ENCODE results near the gene NMT1. TPM values are rescaled to one million over a fixed set of nuclear protein-coding genes. Genes with fewer than 3 reads are reported as not detected.

NMT1 gene
- total and polyA plus RNA-seq, 2 donors from 2014 or later = 72.3 to 98.5 TPM

DNA sequence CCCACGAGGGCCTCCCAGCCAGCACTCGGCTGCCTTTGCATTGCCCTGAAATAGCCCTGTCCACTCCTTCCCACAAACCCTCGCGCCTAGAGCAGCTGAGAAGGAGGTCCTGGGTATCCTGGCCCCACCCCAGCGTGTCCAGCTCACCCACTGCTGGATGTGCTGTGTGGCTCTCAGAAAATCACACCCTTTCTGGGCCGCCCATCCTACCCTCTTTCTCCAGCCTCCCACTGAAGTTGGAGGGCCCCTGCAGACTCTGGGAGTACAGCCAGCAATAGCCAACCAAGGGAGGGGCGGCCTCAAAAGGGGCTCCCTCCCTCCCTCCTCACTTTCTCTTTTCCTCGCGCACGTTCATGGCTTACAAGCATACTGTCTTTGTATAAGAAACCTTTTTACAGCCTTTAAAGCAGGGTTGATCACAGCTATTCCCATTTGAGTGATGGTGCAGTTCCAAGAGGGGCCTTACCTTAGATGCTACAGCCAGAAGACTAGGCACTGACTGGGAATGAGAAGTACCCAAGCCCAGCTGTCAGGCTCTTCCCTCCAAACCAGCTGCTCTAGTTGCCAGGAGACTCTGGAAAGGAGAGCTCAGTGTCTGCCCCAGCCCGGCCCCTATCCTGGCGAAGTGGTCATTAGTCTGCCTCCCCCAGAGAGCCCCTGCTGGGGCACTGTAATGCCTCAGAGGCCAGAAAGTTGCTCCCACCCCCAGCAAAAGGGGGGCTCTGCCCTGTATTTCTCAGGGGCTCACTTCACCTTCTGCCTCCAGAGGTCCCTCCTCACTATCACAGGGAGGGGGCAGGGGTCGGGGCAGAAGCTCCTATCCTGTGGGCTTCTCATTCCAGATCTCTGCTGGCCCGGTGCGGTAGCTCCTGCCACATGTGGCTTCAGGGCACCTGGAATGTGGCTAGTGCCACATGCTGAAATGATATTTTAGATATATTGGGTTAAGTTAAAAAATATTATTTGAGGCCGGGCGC lies 47.8 kb upstream of the NMT1 start:
- Histone ChIP-seq H3K9me3 (ENCODE audit: control insufficient read depth in 2 of 3, insufficient read depth in 1 of 3, low read length in 3 of 3) (no peaks in the 10 kb centered on the region), H3K9ac (ENCODE audit: low read length in 3 of 3) (no peak overlapping the region), H3K36me3 (ENCODE audit: control insufficient read depth in 2 of 3, insufficient read depth in 3 of 3, low read length in 3 of 3) (no peaks in the 10 kb centered on the region), H3K4me3 (ENCODE audit: low read length in 3 of 3) (no peak overlapping the region), H3K4me1 (ENCODE audit: control insufficient read depth in 2 of 3, insufficient read depth in 2 of 3, low read depth in 1 of 3, low read length in 3 of 3) (no peaks in the 10 kb centered on the region), H3K27ac (ENCODE audit: low read depth in 2 of 2, low read length in 2 of 2) (no peak overlapping the region), H3K27me3 (ENCODE audit: control insufficient read depth, insufficient read depth, low read length) (no peaks in the 10 kb centered on the region)
- intact Hi-C loops (cut with DNase I) = no loop called here
- DNase-seq = no peak
- TF ChIP-seq, protein P1, sequence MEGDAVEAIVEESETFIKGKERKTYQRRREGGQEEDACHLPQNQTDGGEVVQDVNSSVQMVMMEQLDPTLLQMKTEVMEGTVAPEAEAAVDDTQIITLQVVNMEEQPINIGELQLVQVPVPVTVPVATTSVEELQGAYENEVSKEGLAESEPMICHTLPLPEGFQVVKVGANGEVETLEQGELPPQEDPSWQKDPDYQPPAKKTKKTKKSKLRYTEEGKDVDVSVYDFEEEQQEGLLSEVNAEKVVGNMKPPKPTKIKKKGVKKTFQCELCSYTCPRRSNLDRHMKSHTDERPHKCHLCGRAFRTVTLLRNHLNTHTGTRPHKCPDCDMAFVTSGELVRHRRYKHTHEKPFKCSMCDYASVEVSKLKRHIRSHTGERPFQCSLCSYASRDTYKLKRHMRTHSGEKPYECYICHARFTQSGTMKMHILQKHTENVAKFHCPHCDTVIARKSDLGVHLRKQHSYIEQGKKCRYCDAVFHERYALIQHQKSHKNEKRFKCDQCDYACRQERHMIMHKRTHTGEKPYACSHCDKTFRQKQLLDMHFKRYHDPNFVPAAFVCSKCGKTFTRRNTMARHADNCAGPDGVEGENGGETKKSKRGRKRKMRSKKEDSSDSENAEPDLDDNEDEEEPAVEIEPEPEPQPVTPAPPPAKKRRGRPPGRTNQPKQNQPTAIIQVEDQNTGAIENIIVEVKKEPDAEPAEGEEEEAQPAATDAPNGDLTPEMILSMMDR (IDR thresholded peaks at IDR 0.05; ENCODE audit: borderline replicate concordance, extremely low read depth, insufficient read depth) = no peak
- FAIRE-seq = no peak

DNA sequence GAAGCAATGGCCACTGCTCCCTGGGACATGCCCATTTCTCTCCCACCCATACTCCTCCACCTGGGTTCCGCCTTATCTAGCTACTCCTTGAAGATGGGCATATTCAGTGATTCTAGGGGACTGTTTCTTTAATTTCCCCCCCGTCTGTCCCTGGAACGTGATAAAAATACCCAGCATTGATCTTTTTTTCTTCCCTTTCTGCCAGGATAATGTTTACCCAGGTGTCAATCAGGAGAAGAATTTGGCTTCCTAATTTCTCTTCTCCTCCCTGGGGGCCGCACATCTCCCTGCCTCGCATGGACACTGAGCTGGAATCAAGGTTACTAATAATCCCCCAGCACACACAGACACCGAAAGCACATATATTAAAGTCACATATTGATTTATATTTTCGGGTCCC lies 44.9 kb upstream of the NMT1 start:
- FAIRE-seq (no peak), DNase-seq (no peak)
- TF ChIP-seq, protein P1 (IDR thresholded peaks at IDR 0.05; ENCODE audit: borderline replicate concordance, extremely low read depth, insufficient read depth) = no peak
- H3K4me1 ChIP-seq (ENCODE audit: control insufficient read depth in 2 of 3, insufficient read depth in 2 of 3, low read depth in 1 of 3, low read length in 3 of 3) = peaks cover 3 to 8% (median 6%) of the 10 kb centered on the region in 3 donors
- H3K27ac ChIP-seq (ENCODE audit: low read depth in 2 of 2, low read length in 2 of 2) = no peak overlapping the region
- H3K4me3 ChIP-seq (ENCODE audit: low read length in 3 of 3) = no peak overlapping the region
- no peaks in the 10 kb centered on the region for H3K27me3 ChIP-seq (ENCODE audit: control insufficient read depth, insufficient read depth, low read length)
- no peak overlapping the region for H3K9ac ChIP-seq (ENCODE audit: low read length in 3 of 3)
- H3K9me3 ChIP-seq (ENCODE audit: control insufficient read depth in 2 of 3, insufficient read depth in 1 of 3, low read length in 3 of 3) = no peaks in the 10 kb centered on the region
- intact Hi-C loops (cut with DNase I) = no loop called here
- H3K36me3 ChIP-seq (ENCODE audit: control insufficient read depth in 2 of 3, insufficient read depth in 3 of 3, low read length in 3 of 3) = no peaks in the 10 kb centered on the region

DNA sequence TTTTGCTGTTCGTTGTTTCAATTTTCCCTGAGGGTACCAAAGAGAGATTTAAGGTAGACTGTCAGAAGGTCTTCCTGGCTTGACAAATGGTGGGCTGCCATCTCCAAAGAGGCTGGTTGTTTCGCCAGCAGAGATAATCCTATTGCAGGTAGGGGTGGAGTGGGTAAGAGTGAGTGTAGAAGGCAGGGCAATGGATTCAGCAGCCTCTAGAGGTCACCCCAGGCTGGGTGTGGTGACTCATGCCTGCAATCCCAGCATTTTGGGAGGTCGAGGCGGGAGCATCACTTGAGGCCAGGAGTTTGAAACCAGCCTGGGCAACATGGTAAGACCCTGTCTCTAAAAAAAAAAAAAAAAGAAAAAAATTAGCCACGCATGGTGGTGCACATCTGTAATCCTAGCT lies 44.3 kb upstream of the NMT1 start:
- peaks cover 5 to 13% (median 12%) of the 10 kb centered on the region in 3 donors for H3K4me1 ChIP-seq (ENCODE audit: control insufficient read depth in 2 of 3, insufficient read depth in 2 of 3, low read depth in 1 of 3, low read length in 3 of 3)
- intact Hi-C loops (cut with DNase I) = no loop called here
- no peak overlapping the region for H3K9ac ChIP-seq (ENCODE audit: low read length in 3 of 3)
- no peaks in the 10 kb centered on the region for H3K27me3 ChIP-seq (ENCODE audit: control insufficient read depth, insufficient read depth, low read length)
- no peak overlapping the region for H3K4me3 ChIP-seq (ENCODE audit: low read length in 3 of 3)
- no peak overlapping the region for H3K27ac ChIP-seq (ENCODE audit: low read depth in 2 of 2, low read length in 2 of 2)
- TF ChIP-seq, protein P1 (IDR thresholded peaks at IDR 0.05; ENCODE audit: borderline replicate concordance, extremely low read depth, insufficient read depth) = no peak
- FAIRE-seq (no peak), DNase-seq (no peak)
- no peaks in the 10 kb centered on the region for H3K36me3 ChIP-seq (ENCODE audit: control insufficient read depth in 2 of 3, insufficient read depth in 3 of 3, low read length in 3 of 3)
- H3K9me3 ChIP-seq (ENCODE audit: control insufficient read depth in 2 of 3, insufficient read depth in 1 of 3, low read length in 3 of 3) = no peaks in the 10 kb centered on the region
